CD4-positive, alpha-beta T cell treated with Interleukin-2 at 100 ng/mL for 4 hours (primary cell): ENCODE data around the gene GLYR1.
A peak's percentile ranks its signal among the peaks of the same experiment; 100 is the strongest.

Experiments used
- DNase-seq: peaks from one replicate; pipeline ENCODE4 v3.0.0-alpha.2; 2020; ENCODE audit warnings: low spot score

GLYR1 gene

GRCh38 chr16:4847774-4848587 is 893 bp upstream of the GLYR1 start:
- peak; percentile 23 for DNase-seq

- DNase-seq: peak; percentile 8
Observed at GRCh38 chr16:4846503-4846900, 586 bp downstream of the GLYR1 start.

GRCh38 chr16:4840984-4841383 is 6.1 kb downstream of the GLYR1 start:
- no peak for DNase-seq

- DNase-seq: no peak
Observed at GRCh38 chr16:4839942-4840341, 7.1 kb downstream of the GLYR1 start.

GRCh38 chr16:4837733-4838501 is 9.2 kb downstream of the GLYR1 start:
- no peak for DNase-seq

GRCh38 chr16:4836727-4837126 is 10.4 kb downstream of the GLYR1 start:
- DNase-seq: no peak

GRCh38 chr16:4833584-4833983 is 13.5 kb downstream of the GLYR1 start:
- no peak for DNase-seq

- DNase-seq: no peak
Observed at GRCh38 chr16:4832698-4833343, 14.3 kb downstream of the GLYR1 start.

- DNase-seq: no peak
Observed at GRCh38 chr16:4831616-4832015, 15.5 kb downstream of the GLYR1 start.

GRCh38 chr16:4830408-4830807 is 16.7 kb downstream of the GLYR1 start:
- no peak for DNase-seq

GRCh38 chr16:4828567-4829321 is 18.3 kb downstream of the GLYR1 start:
- no peak for DNase-seq

GRCh38 chr16:4826980-4827379 is 20.1 kb downstream of the GLYR1 start:
- no peak for DNase-seq

- no peak for DNase-seq
Observed at GRCh38 chr16:4826526-4826925, 20.6 kb downstream of the GLYR1 start.

GRCh38 chr16:4825196-4825595 is 21.9 kb downstream of the GLYR1 start:
- DNase-seq: no peak

- no peak for DNase-seq
Observed at GRCh38 chr16:4820652-4821051, 26.4 kb downstream of the GLYR1 start.

- DNase-seq: no peak
Observed at GRCh38 chr16:4814542-4815173, 32.4 kb downstream of the GLYR1 start.

- no peak for DNase-seq
Observed at GRCh38 chr16:4814046-4814445, 33.0 kb downstream of the GLYR1 start.

GRCh38 chr16:4813251-4814003 is 33.7 kb downstream of the GLYR1 start:
- DNase-seq: no peak

GRCh38 chr16:4811773-4812172 is 35.3 kb downstream of the GLYR1 start:
- no peak for DNase-seq

GRCh38 chr16:4811242-4811641 is 35.8 kb downstream of the GLYR1 start:
- DNase-seq: no peak

GRCh38 chr16:4806280-4806679 is 40.8 kb downstream of the GLYR1 start:
- DNase-seq: no peak
